ENCODE measurements around the gene RANBP3L.

Gene RANBP3L

DNA sequence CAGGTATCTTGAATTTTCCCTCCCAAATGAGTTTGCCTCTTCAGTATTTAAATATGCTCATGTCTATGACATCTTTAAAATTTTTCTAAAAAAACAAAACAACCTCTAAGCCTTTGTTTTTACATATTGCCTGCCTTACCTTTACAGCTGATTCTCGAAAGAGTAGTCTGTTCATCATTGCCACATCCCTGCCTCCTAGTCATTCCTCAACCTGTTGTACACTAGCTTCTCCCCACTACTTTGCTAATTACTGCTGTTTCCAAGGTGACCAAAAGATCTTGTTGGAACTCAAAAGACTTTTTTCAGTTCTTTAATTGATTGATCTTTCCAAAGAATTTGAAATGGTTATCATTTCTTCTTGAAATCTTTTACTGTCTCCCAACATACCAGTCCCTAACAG is 58.0 kb downstream of the RANBP3L start:
- DNase-seq (ENCODE audit: low read depth in 2 of 2) = no peak

DNA sequence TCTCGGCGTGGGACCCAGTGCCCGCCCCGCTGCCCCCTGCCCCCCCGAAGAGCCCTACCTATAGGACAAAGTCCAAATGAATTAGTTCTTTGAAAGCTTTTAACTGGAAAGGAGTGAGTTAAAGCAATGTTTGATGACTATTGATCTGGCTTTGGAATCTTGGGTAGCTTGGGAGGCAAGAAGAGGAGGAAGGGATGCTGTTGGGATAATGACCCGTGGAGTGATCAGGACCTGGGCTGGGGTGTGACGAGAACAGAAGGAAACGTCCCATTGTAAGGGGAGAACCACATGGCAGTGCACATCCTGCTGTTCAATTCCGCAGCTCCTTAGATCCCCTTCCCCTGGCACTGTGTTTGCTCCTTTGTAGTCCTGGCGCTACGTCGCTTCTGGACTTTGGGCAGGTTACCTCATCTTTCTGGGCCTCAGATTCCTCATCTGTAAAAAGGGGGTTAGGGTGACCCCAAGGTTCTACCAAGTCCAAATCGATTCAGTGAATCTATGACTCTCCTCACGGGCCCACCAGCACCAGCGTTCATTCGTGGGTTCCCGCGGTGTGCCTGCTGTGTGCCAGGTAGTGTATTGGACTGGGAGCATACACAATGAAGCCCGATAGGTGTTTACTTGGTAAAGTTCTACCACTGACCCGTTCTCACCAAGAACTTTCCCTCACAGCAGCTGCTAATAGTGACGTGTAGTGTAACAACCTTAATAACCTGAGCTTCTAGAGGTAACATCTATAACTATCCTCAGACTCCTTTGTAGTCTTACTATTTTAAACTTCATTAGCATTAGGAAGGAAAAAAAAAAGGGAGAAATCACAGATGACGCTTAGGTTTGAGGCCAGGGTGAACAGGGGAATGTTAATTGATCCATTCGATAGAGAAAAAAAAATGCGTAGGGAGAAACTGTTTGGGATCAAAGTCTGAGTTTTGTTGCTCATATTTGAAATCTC is 58.9 kb downstream of the RANBP3L start:
- no peak for DNase-seq (ENCODE audit: low read depth in 2 of 2)

DNA sequence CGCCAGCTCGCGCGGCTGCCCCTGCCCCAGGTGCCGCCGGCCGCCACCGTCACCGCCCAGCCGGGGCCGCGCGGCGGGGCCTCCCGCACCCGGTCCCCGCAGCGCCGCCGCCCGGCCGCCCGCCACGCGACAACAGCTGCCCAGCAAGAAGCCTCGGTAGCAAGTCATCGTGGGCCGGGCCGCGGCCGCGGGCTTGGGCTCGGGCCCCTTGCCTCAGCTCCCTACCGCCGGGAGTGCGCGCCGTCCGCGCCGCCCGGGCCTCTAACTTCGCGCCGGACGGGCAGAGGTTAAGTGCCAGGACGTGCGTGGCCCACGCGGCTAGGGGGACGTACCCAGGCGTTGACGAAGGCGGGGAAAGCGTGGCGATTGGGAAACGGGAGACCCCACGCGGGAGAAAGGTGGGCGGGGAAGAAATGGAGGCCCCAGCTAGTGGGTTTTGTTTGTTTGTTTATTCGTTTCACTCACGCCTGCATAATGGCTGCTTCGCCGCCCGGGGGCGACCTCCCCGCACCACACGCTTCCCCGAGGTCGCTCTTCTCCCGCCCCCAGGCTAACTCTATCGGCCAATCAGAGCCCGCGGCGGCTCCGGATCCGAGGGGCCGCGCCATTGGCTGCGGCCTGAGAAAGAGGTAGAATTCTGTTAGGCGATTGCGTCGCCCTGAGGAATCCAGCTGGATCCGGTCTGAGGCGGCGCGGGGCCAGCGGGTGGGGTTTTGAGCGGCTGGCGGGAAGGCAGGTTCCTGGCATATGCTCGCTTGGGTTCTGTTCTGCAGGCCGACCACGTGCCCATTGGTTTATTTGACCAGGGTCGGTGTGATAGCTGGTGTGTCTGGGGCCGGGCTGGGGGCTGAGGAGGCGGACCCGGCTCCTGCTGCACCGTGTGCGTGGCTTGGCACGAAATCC is 59.8 kb downstream of the RANBP3L start, which contains the start of gene NADK2:
NADK2 (minus strand) TSS at position 295 of the 903 bp plus-strand sequence; CDS start at position 168, 127 bp downstream.
- peak; percentile 94 for DNase-seq (ENCODE audit: low read depth in 2 of 2)

GRCh38 chr5:36240779-36241630 is 60.7 kb downstream of the RANBP3L start:
- peak in 1 of 2 experiments; percentile 15 for DNase-seq (ENCODE audit: low read depth in 2 of 2)

- no peak for DNase-seq (ENCODE audit: low read depth in 2 of 2)
Measured at GRCh38 chr5:36239370-36240293, 62.1 kb downstream of the RANBP3L start.

DNA sequence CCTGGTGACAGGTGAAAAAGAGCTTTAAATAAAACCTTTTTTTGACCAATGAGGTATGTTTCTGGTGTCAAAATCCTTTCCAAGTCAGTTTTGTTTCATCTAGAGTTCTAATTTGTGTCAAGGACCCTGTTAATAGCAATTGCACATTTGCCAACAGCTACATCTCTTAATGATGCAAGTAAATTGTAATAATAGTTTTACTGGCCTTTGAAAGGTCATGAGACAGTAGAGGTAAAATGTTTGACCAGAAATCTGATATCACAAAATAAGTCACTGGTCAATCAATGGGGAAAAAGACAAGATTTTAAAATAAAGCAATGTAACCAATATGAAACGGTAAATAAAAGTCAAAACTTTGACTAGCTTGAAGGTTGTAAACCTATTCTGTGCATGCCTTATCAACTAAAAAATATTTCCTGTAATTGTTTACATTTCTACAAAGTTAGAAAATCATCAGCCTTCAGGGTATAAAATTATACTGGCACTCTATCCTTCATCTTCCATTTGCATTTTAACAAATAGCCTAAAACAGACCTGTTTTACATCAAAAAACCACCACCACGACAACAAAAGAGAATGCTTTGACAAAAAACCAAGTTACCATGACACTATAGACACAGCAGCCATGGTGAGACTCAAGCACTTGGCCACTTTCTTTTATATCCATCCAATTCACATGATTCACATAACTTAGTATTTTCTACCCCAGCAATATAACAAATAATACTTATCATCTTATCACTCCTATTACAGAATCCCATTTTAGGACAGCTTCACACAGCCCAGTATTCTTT is 63.0 kb downstream of the RANBP3L start:
- no peak for DNase-seq (ENCODE audit: low read depth in 2 of 2)

GRCh38 chr5:36237751-36238150 is 64.0 kb downstream of the RANBP3L start:
- no peak for DNase-seq (ENCODE audit: low read depth in 2 of 2)

GRCh38 chr5:36236801-36237200 is 64.9 kb downstream of the RANBP3L start:
- no peak for DNase-seq (ENCODE audit: low read depth in 2 of 2)

GRCh38 chr5:36232533-36232932 is 69.2 kb downstream of the RANBP3L start:
- no peak for DNase-seq (ENCODE audit: low read depth in 2 of 2)

GRCh38 chr5:36230151-36230790 is 71.4 kb downstream of the RANBP3L start:
- DNase-seq (ENCODE audit: low read depth in 2 of 2) = no peak

DNA sequence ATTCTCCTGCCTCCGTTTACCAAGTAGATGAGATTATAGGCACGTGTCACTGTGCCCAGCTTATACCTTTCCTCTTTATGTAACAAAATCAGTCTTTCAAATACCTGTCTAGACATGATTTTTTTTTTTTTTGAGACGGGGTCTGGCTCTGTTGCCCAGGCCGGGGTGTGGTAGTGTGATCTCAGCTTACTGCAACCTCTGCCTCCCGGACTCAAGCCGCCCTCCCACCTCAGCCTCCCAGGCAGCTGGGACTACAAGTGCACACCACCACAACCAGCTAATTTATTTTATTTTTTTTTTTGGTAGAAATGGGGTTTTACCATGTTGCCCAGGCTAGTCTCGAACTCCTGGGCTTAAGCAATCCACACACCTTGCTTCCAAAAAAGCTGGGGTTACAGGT is 73.2 kb downstream of the RANBP3L start:
- no peak for DNase-seq (ENCODE audit: low read depth in 2 of 2)

DNA sequence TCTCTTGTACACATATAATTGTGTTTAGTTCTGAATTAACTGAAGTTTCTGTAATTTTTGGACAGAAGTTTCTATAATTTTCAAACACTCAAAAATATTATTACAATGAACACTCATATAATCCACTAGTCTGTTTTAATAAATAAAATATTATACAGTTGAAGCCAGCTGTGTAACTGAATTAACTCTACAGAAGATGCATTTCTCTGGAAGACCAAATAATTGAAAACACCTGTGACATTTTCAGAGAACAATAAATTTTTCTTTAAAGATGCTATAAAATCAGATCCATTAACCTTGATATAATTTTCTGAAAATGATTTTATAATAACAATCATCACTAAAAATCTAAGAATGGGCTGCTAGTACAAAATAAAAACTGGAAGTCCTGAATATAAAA is 74.7 kb downstream of the RANBP3L start:
- DNase-seq (ENCODE audit: low read depth in 2 of 2) = peak in 1 of 2 experiments; percentile 7

DNA sequence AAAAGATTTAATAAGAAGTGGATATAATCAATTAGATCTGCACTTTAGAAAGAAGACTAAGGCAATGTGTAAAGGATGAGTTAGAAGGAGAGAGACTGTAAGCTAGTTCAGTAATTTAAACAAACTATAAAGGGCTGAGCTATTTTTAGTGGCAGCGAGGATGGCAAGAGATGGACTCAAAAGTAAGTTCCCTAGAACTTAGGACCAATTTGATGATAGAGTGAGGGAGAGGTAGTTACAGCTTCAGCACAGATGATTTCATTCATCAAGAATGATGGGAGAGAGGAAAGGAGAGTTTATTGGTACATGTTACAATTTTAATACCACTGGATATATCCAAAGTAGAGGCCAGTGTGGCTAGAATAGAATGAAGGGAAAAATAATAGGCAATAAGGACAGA is 79.1 kb downstream of the RANBP3L start:
- DNase-seq (ENCODE audit: low read depth in 2 of 2) = no peak

DNA sequence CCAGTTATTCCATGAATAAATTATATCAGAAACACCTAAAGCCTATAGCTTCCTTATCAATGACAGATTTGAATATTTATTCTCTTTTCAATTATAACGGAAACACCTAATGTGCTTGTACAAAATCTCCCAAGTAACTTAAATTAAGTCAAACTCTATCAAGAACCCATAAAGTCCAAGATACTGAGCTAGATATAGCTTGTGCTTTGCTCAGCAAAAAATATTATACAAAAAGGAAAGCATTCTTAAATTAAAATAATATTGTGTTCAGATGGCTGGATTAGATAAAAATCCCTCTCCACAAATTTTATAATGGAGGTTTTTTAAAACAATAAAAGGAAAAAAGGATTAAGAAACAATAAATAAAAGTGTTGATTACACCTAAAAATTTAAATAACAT is 83.7 kb downstream of the RANBP3L start:
- no peak for DNase-seq (ENCODE audit: low read depth in 2 of 2)

DNA sequence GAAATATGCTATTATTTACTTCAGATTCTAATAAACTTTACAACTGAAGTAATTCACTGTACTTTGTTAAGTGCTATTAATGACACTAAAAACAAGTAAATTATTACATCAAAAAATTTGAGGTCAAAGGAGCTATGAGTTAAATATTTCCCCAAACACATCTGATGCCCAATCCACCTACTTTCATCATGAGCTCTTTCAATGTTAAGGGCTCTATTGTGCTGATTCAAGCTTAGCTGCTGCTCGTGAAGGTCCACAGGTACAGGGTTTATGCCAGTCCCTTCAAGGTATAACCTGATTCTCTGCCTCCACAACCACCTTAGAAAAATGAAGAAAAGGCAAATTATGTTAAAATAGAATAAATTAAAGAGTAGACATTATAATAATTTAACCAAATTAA is 84.1 kb downstream of the RANBP3L start:
- no peak for DNase-seq (ENCODE audit: low read depth in 2 of 2)

GRCh38 chr5:36215910-36216309 is 85.8 kb downstream of the RANBP3L start:
- no peak for DNase-seq (ENCODE audit: low read depth in 2 of 2)

GRCh38 chr5:36214436-36214835 is 87.3 kb downstream of the RANBP3L start:
- DNase-seq (ENCODE audit: low read depth in 2 of 2) = no peak

GRCh38 chr5:36209664-36210063 is 92.0 kb downstream of the RANBP3L start:
- no peak for DNase-seq (ENCODE audit: low read depth in 2 of 2)

GRCh38 chr5:36208786-36209185 is 92.9 kb downstream of the RANBP3L start:
- no peak for DNase-seq (ENCODE audit: low read depth in 2 of 2)

Data from fibroblast of skin of left quadriceps (primary cell).